VCaP (cell line): ENCODE results near the gene DAB2.

Source experiments
- H3K27ac ChIP-seq: fragments of 450-650 bp; 2 replicates; pipeline ENCODE4 v1.5.1; 2017
- TF ChIP-seq, protein P1 (sequence below): fragments of 450-650 bp; conservative IDR thresholded peaks from 2 replicates; pipeline ENCODE4 v1.5.1; 2017; ENCODE audit warnings: mild to moderate bottlenecking, moderate library complexity

The DAB2 gene

GRCh38 chr5:39427633-39428032 lies 2.9 kb upstream of the DAB2 start:
- TF ChIP-seq, protein P1, sequence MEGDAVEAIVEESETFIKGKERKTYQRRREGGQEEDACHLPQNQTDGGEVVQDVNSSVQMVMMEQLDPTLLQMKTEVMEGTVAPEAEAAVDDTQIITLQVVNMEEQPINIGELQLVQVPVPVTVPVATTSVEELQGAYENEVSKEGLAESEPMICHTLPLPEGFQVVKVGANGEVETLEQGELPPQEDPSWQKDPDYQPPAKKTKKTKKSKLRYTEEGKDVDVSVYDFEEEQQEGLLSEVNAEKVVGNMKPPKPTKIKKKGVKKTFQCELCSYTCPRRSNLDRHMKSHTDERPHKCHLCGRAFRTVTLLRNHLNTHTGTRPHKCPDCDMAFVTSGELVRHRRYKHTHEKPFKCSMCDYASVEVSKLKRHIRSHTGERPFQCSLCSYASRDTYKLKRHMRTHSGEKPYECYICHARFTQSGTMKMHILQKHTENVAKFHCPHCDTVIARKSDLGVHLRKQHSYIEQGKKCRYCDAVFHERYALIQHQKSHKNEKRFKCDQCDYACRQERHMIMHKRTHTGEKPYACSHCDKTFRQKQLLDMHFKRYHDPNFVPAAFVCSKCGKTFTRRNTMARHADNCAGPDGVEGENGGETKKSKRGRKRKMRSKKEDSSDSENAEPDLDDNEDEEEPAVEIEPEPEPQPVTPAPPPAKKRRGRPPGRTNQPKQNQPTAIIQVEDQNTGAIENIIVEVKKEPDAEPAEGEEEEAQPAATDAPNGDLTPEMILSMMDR = no peak
- no peak overlapping the region for H3K27ac ChIP-seq

GRCh38 chr5:39427229-39427628 lies 2.4 kb upstream of the DAB2 start:
- TF ChIP-seq, protein P1 = no peak
- H3K27ac ChIP-seq = no peak overlapping the region

- TF ChIP-seq, protein P1 = no peak
- H3K27ac ChIP-seq = no peak overlapping the region
These were observed 1.9 kb upstream of the DAB2 start for GRCh38 chr5:39426746-39427105.

DNA sequence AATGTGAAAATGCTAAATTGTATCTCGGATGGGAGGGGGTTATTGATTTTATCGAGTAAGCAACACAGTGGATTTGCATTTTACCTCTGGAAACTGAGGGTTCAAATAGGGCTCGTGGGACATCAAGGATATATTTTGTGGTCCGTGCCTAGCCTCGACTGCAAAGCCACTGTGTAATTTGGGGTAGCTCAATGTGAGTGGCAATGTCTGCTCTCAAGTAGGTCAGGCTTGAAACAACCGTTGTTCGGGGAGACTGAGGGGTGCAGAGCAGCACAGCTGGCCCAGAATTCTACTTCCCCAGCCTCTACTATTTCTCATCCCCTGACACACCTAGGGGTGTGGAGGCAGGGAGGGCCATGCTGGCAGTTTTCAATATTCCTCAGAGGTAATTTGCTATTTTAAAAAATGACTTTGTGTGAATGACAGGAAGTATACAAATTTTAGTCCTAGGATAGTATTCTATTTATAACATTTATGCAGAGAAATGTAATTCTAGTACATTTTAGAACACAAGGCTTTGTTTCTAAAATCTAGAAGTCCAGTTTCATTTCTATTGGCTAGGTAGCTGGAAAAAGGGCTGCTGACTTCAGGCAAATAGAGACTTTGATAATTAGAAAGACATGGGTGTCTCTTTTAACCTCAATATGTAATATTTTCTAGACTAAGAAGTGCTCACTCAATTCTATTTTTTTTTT lies 1.4 kb upstream of the DAB2 start:
- TF ChIP-seq, protein P1 = no peak
- no peak overlapping the region for H3K27ac ChIP-seq

DNA sequence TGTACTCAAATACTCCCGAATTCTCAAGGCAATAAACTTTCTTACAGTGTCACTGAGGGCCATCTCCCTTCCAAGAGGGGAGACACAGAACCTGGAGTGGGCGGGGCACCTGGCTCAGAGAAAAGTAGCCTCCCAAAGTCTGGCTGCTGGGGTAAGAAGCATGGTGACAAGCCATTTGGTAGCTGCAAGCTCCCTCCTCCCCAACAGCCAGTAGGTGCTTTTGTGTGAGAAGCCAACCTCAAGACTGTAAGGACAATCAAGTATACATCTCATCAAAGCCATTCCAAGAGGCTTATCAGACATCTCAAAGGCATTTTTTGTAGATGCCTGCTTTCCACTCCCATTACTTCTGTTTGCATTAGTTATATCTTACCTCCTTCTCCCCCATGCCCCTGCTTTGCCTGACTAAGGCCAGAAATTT lies 1.4 kb downstream of the DAB2 start:
- TF ChIP-seq, protein P1 = no peak
- H3K27ac ChIP-seq = no peak overlapping the region

- TF ChIP-seq, protein P1 = no peak
- H3K27ac ChIP-seq = no peak overlapping the region
These were observed 2.0 kb downstream of the DAB2 start for GRCh38 chr5:39422728-39423285.

DNA sequence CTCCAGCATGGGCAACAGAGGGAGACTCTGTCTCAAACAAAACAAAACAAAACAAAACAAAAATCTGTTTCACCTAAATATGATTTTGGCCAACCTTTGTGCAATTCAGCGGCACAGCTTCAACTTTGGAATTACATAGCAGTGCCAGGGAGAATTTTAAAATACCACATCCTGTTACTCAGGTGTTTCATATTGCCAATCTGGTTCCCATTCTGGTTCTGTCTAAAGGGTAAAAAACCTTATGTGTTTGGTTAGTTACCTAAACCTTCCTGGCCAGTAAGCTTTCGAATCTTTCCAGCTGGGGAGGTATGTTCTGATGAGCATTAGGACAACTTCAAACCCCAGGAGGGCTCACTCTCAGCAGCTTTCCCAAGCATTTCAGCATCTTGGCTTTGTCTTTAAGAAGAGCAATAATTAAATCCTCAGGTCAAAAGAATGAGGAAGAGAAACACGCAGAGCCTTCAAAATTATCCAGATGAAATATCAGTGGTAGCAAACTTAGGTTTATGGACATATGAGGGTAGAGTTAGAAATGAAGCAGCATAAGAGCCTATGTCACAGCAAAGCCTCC lies 2.7 kb downstream of the DAB2 start:
- TF ChIP-seq, protein P1 = no peak
- H3K27ac ChIP-seq = no peak overlapping the region
